ENCODE data around the gene SCLT1. TPM values are rescaled to one million over a fixed set of nuclear protein-coding genes. Genes with fewer than 3 reads are reported as not detected.

Gene SCLT1
- total RNA-seq, 2 donors from 2014 or later = 11.4 to 12.0 TPM

DNA sequence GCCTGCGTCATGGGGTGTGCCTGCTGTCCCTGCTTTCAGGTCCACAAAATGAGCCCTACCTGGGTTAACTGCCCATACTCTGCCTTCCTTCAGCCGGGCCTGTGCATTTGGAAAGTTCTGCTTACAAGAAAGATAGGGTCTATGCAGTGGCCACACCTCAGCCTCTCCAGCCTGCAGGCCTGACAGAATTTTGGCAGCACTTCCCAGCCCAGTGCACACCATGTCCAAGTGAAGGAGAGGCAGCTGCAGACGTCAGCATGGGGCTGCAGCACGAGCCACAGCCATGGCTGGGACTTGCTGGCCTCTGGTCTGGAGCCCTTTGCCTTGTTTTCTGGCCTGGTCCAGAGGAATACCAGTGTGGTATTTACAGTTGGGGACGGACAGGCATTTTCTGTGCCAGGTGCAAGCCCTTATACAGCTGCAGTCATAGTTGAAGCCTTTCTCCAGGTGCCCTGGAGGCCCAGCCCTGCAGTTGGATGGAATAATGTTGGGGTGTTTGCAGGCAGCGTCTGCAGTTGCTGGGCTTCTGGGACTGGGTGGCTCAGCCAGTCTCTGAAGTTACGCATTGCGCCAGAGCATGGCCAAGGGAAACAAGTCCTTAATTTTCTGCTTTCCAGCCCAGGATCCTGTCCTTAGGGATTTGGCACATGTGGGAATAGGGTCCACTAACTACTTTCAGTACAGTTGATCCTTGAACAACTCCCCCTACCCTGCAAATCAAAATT is 257.7 kb downstream of the SCLT1 start:
- 88 to 89% methylated on average over 6 to 8 of the region's 8 CpGs for WGBS, 2 experiments (ENCODE audit: insufficient coverage in 1 of 2, insufficient read length in 1 of 2)
- peaks cover 72% of the 10 kb centered on the region for H3K36me3 ChIP-seq (ENCODE audit: control insufficient read depth, insufficient read depth, low read length)
- H3K36me3 Mint-ChIP-seq (ENCODE audit: low read depth) = peaks cover 32% of the 10 kb centered on the region
- H3K27ac Mint-ChIP-seq = peak overlapping the region; percentile 36
- H3K27me3 ChIP-seq (ENCODE audit: control insufficient read depth, insufficient read depth, low read length, poor library complexity, severe bottlenecking) = no peaks in the 10 kb centered on the region
- no peak overlapping the region for H3K9ac ChIP-seq (ENCODE audit: extremely low read depth, low read length, poor library complexity, severe bottlenecking)
- H3K4me3 ChIP-seq (ENCODE audit: low read length) = no peak overlapping the region
- TF ChIP-seq CTCF (conservative IDR thresholded peaks at IDR 0.05) = no peak
- no peak overlapping the region for H3K27ac ChIP-seq (ENCODE audit: low read depth, low read length)
- DNase-seq = peak; percentile 48
- H3K4me1 ChIP-seq (ENCODE audit: control insufficient read depth, insufficient read depth, low read length) = peaks cover 36% of the 10 kb centered on the region
- no peaks in the 10 kb centered on the region for H3K9me3 ChIP-seq (ENCODE audit: control insufficient read depth, low read length)
- no peak overlapping the region for H3K4me3 Mint-ChIP-seq
- H3K27me3 Mint-ChIP-seq (ENCODE audit: insufficient read depth) = no peaks in the 10 kb centered on the region
- H3K4me1 Mint-ChIP-seq = peaks cover 61% of the 10 kb centered on the region
- H3K9me3 Mint-ChIP-seq = no peaks in the 10 kb centered on the region

Other genes starting within 250 kb of the SCLT1 start
- gene C4orf33, start 2.6 kb upstream of the SCLT1 start, total RNA-seq = 1 to 10 TPM; 3.6 to 6.1 TPM

Data from endodermal cell (in vitro differentiated cells).